HepG2 (cell line): ENCODE measurements around the gene KLHDC8B. TPM values are rescaled to one million over a fixed set of nuclear protein-coding genes. Genes with fewer than 3 reads are reported as not detected.

Source experiments
- CBX1 ChIP-seq: IDR thresholded peaks from one replicate; pipeline ENCODE4 v1.6.1; 2016; ENCODE audit warnings: antibody characterized with exemption, low read depth
- DMAP1 ChIP-seq: IDR thresholded peaks from 2 replicates; pipeline ENCODE4 v1.6.1; 2016
- JUNB ChIP-seq: sonication (generic); formaldehyde crosslinking; IDR thresholded peaks from 2 replicates; pipeline ENCODE4 v1.8.0; 2022; ENCODE audit warnings: missing genetic modification reagents, mild to moderate bottlenecking, borderline replicate concordance
- KDM5B ChIP-seq: sonication (generic); formaldehyde crosslinking; IDR thresholded peaks from 2 replicates; pipeline ENCODE4 v1.4.0; 2020; ENCODE audit warnings: missing genetic modification reagents, mild to moderate bottlenecking, borderline replicate concordance
- NCOA2 ChIP-seq: sonication (generic); formaldehyde crosslinking; IDR thresholded peaks from 2 replicates; pipeline ENCODE4 v1.8.0; 2022; ENCODE audit warnings: inconsistent platforms
- ZFP37 ChIP-seq: sonication (generic); formaldehyde crosslinking; IDR thresholded peaks from 2 replicates; pipeline ENCODE4 v1.4.0; 2020; ENCODE audit warnings: missing genetic modification reagents, borderline replicate concordance
- ZNF160 ChIP-seq: sonication (generic); formaldehyde crosslinking; IDR thresholded peaks from 2 replicates; pipeline ENCODE4 v1.8.0; 2022; ENCODE audit warnings: mild to moderate bottlenecking, inconsistent platforms, missing genetic modification reagents
- ZNF383 ChIP-seq: sonication (generic); formaldehyde crosslinking; IDR thresholded peaks from 2 replicates; pipeline ENCODE4 v1.4.0; 2020; ENCODE audit warnings: missing genetic modification reagents, mild to moderate bottlenecking, borderline replicate concordance
- ZNF615 ChIP-seq: sonication (generic); formaldehyde crosslinking; IDR thresholded peaks from 2 replicates; pipeline ENCODE4 v1.5.0; 2020; ENCODE audit warnings: mild to moderate bottlenecking, missing genetic modification reagents, borderline replicate concordance
- polyA plus RNA-seq, 8 experiments: library from polyadenylated mRNA; depleted of rRNA in 3 of 8; stranded (reverse) in 7 of 8; unstranded in 1 of 8; fragments of >200 nt; fragmentation: Illumina TruSeq in 4 of 8; extraction: Trizol in 4 of 8; gene quantifications; 2 replicates each; pipeline versions ENCODE4 v1.2.1 to v1.2.3, GENCODE V29; 2011 to 2016; ENCODE audit warnings: low read depth in 4 of 8, missing spikeins in 1 of 8, mixed read lengths in 1 of 8; ENCODE audit not compliant: insufficient read depth in 1 of 8
- total RNA-seq, 5 experiments: library from RNA; depleted of rRNA; stranded (reverse); fragments of >200 nt; fragmentation: Illumina TruSeq; extraction: Trizol; gene quantifications; 2 replicates each; pipeline ENCODE4 v1.2.3, GENCODE V29; 2016; ENCODE audit warnings: low read depth in 1 of 5
- TF ChIP-seq, protein P1 (sequence below): sonication (generic); formaldehyde crosslinking; IDR thresholded peaks from 2 replicates; pipeline ENCODE4 v1.4.0; 2020; ENCODE audit warnings: missing genetic modification reagents, borderline replicate concordance
- TF ChIP-seq, protein P2 (sequence below): sonication (generic); formaldehyde crosslinking; IDR thresholded peaks from 2 replicates; pipeline ENCODE4 v1.4.0; 2020; ENCODE audit warnings: low read depth, mild to moderate bottlenecking, missing genetic modification reagents
- TF ChIP-seq, protein P3 (sequence below): IDR thresholded peaks from 2 replicates; pipeline ENCODE4 v1.6.1; 2016; ENCODE audit warnings: missing compliant biosample characterization, missing genetic modification reagents, borderline replicate concordance
- TF ChIP-seq, protein P4 (sequence below): sonication (generic); formaldehyde crosslinking; IDR thresholded peaks from 2 replicates; pipeline ENCODE4 v1.4.0; 2020; ENCODE audit warnings: missing genetic modification reagents, borderline replicate concordance
- TF ChIP-seq, protein P5 (sequence below): sonication (generic); formaldehyde crosslinking; IDR thresholded peaks from 2 replicates; pipeline ENCODE4 v1.8.1; 2023; ENCODE audit warnings: missing genetic modification reagents, inconsistent platforms, borderline replicate concordance

KLHDC8B gene
- total and polyA plus RNA-seq, 2 of the 13 experiments (the other 11 are each of a cell fraction or from before 2014, with no cell fraction given): 17.2 to 17.8 TPM

DNA sequence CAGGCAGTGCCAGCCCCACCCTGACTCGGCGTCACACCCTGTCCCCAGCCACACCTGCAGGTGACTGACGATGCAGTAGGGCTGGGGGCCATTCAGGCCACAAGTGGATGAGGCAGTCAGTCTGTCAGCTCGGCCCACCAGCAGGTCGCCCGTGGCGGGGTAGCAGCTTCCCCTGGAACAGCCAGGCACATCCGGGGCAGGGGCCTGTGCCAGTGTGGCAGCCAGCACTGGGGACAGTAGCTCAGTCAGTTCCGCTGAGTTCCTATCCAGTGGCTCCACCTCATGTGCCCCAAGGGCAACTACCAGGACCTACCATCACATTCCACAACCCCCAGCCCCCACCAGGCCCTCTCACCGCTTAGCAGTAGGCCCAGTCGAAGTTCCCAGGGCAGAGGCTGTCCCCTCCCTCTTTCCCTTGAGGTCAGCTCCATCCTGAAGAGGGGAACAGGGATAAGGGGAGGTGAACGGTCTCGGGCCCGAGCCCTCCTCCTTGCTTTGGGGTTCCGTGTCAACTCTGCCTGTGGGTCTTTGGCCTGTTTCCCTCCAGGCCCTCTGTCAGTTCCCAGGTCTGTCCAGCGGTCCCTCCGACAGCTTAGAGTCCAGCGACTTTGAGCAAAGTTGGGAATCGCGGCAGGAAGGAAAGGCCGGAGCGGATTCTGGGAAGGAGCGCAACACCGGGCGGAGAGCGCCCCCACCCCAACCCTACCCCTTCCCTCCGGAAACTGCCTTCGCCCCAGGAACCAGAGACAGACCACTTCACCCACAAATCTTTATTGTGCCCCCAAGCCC, 38.8 kb upstream of the KLHDC8B start, which contains the start of gene LAMB2 (continued):
- TF ChIP-seq, protein P1, sequence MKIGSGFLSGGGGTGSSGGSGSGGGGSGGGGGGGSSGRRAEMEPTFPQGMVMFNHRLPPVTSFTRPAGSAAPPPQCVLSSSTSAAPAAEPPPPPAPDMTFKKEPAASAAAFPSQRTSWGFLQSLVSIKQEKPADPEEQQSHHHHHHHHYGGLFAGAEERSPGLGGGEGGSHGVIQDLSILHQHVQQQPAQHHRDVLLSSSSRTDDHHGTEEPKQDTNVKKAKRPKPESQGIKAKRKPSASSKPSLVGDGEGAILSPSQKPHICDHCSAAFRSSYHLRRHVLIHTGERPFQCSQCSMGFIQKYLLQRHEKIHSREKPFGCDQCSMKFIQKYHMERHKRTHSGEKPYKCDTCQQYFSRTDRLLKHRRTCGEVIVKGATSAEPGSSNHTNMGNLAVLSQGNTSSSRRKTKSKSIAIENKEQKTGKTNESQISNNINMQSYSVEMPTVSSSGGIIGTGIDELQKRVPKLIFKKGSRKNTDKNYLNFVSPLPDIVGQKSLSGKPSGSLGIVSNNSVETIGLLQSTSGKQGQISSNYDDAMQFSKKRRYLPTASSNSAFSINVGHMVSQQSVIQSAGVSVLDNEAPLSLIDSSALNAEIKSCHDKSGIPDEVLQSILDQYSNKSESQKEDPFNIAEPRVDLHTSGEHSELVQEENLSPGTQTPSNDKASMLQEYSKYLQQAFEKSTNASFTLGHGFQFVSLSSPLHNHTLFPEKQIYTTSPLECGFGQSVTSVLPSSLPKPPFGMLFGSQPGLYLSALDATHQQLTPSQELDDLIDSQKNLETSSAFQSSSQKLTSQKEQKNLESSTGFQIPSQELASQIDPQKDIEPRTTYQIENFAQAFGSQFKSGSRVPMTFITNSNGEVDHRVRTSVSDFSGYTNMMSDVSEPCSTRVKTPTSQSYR: peak; percentile 45; the same call in 1 of the 2 replicates
- TF ChIP-seq CBX1: no peak
- TF ChIP-seq, protein P2, sequence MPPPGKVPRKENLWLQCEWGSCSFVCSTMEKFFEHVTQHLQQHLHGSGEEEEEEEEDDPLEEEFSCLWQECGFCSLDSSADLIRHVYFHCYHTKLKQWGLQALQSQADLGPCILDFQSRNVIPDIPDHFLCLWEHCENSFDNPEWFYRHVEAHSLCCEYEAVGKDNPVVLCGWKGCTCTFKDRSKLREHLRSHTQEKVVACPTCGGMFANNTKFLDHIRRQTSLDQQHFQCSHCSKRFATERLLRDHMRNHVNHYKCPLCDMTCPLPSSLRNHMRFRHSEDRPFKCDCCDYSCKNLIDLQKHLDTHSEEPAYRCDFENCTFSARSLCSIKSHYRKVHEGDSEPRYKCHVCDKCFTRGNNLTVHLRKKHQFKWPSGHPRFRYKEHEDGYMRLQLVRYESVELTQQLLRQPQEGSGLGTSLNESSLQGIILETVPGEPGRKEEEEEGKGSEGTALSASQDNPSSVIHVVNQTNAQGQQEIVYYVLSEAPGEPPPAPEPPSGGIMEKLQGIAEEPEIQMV (CRISPR knock-in tag): no peak
- no peak for TF ChIP-seq ZNF383 (CRISPR knock-in tag)
- 0 out of 2 replicates have a peak, but pooled peaks have one; percentile 32 for TF ChIP-seq JUNB (CRISPR knock-in tag)
- TF ChIP-seq ZNF615: 0 out of 2 replicates have a peak, but pooled peaks have one; percentile 29
- TF ChIP-seq ZFP37 (CRISPR knock-in tag): no peak; the same call in 1 of the 2 replicates
- TF ChIP-seq, protein P3, sequence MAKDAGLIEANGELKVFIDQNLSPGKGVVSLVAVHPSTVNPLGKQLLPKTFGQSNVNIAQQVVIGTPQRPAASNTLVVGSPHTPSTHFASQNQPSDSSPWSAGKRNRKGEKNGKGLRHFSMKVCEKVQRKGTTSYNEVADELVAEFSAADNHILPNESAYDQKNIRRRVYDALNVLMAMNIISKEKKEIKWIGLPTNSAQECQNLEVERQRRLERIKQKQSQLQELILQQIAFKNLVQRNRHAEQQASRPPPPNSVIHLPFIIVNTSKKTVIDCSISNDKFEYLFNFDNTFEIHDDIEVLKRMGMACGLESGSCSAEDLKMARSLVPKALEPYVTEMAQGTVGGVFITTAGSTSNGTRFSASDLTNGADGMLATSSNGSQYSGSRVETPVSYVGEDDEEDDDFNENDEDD (CRISPR knock-in tag): 0 out of 2 replicates have a peak, but pooled peaks have one; percentile 23
- TF ChIP-seq, protein P4, sequence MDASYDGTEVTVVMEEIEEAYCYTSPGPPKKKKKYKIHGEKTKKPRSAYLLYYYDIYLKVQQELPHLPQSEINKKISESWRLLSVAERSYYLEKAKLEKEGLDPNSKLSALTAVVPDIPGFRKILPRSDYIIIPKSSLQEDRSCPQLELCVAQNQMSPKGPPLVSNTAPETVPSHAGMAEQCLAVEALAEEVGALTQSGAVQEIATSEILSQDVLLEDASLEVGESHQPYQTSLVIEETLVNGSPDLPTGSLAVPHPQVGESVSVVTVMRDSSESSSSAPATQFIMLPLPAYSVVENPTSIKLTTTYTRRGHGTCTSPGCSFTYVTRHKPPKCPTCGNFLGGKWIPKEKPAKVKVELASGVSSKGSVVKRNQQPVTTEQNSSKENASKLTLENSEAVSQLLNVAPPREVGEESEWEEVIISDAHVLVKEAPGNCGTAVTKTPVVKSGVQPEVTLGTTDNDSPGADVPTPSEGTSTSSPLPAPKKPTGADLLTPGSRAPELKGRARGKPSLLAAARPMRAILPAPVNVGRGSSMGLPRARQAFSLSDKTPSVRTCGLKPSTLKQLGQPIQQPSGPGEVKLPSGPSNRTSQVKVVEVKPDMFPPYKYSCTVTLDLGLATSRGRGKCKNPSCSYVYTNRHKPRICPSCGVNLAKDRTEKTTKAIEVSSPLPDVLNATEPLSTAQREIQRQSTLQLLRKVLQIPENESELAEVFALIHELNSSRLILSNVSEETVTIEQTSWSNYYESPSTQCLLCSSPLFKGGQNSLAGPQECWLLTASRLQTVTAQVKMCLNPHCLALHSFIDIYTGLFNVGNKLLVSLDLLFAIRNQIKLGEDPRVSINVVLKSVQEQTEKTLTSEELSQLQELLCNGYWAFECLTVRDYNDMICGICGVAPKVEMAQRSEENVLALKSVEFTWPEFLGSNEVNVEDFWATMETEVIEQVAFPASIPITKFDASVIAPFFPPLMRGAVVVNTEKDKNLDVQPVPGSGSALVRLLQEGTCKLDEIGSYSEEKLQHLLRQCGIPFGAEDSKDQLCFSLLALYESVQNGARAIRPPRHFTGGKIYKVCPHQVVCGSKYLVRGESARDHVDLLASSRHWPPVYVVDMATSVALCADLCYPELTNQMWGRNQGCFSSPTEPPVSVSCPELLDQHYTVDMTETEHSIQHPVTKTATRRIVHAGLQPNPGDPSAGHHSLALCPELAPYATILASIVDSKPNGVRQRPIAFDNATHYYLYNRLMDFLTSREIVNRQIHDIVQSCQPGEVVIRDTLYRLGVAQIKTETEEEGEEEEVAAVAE (CRISPR knock-in tag): no peak
- no peak; the same call in 1 of the 2 replicates for TF ChIP-seq DMAP1 (CRISPR knock-in tag)
- TF ChIP-seq KDM5B (CRISPR knock-in tag): peak; percentile 65; the same call in 1 of the 2 replicates
- TF ChIP-seq, protein P5, sequence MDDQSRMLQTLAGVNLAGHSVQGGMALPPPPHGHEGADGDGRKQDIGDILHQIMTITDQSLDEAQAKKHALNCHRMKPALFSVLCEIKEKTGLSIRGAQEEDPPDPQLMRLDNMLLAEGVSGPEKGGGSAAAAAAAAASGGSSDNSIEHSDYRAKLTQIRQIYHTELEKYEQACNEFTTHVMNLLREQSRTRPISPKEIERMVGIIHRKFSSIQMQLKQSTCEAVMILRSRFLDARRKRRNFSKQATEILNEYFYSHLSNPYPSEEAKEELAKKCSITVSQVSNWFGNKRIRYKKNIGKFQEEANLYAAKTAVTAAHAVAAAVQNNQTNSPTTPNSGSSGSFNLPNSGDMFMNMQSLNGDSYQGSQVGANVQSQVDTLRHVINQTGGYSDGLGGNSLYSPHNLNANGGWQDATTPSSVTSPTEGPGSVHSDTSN (CRISPR knock-in tag): no peak
- peak; percentile 82 for TF ChIP-seq ZNF160
- peak; percentile 40; the same call in 1 of the 2 replicates for TF ChIP-seq NCOA2 (CRISPR knock-in tag)
